Erythroblast (primary cell): ENCODE results near the gene CFAP251.
"Not testable (repeated sequence)": the region's sequence is repeated elsewhere in the genome, so short reads cannot be mapped to it uniquely, and the experiment has no call there.

Source experiments
- DNase-seq, 2 experiments: peaks; one replicate each; lab custom pipeline; 2025; lab: John Stamatoyannopoulos, UW
- GATA1 ChIP-seq: IDR thresholded peaks from 2 replicates; pipeline ENCODE4 v1.6.1; 2011; ENCODE audit warnings: low read depth, mild to moderate bottlenecking, control low read depth, low read length, moderate library complexity
- POLR2A ChIP-seq: IDR thresholded peaks from 2 replicates; pipeline ENCODE4 v1.6.1; 2011; ENCODE audit warnings: mild to moderate bottlenecking, low read length

CFAP251 gene, protein sequence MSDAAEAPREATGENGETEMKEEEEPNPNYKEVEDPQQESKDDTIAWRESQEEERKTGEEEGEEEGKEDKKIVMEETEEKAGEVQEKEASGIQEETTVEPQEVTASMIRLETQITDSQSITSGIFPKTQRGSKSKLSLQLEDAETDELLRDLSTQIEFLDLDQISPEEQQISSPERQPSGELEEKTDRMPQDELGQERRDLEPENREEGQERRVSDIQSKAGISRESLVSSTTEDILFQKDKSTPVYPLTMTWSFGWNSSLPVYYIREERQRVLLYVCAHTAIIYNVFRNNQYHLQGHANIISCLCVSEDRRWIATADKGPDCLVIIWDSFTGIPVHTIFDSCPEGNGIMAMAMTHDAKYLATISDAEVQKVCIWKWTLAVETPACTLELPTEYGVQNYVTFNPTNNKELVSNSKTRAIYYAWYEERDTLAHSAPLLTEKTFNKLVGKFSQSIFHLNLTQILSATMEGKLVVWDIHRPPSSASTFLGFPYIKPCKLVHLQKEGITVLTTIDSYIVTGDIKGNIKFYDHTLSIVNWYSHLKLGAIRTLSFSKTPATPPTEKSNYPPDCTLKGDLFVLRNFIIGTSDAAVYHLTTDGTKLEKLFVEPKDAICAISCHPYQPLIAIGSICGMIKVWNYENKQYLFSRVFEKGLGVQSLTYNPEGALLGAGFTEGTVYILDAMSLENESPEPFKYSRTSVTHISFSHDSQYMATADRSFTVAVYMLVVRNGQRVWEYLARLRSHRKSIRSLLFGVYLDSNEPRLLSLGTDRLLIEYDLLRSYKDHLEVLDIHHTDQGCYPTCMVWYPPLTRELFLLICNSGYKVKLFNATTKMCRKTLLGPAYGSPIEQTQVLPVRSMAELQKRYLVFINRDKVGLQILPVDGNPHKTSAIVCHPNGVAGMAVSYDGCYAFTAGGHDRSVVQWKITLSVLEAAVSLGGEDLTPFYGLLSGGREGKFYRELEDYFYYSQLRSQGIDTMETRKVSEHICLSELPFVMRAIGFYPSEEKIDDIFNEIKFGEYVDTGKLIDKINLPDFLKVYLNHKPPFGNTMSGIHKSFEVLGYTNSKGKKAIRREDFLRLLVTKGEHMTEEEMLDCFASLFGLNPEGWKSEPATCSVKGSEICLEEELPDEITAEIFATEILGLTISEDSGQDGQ

DNA sequence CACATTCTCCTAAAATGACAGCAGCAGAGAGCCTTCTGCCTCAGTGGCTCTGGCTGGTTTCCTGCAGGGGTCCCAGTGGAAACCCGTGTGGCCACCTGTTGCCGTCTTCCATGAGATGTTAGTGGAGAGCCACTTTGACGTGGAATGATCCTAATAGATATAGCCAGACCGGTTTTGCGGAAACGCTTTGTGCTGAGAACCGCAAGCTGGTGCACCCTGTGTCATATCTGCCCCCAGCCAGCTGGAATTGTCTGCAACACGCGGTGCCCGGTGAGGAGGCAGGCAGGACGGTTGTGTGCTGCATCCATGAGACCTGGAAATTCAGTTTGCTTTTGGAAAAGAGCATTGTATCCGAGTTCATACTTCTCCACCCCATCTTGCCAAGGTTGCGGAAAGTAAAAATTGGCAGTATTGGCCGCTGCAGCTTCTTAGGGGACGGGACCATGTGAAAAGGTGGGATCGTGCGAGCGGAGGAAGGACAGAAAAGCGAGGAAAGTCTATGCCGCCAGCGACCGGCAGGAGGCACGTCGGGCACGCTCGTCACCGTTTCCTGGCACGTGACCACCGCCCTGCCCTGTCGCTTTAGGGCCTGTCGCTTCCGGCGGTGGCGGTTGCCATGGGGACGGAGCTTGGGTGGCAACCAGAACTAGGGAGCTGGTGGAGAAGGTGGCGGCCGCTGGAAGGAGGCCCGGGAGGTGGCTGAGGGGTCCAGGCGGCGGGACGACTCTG lies at the start of gene CFAP251:
TSS of gene CFAP251 (plus strand) at position 643 of the 729 bp plus-strand sequence. CDS start 2,714 bp downstream, outside the sequence.
- TF ChIP-seq POLR2A (peak; percentile 46), GATA1 (no peak)
- peak; percentile 96 to 97 for DNase-seq

GRCh38 chr12:121869229-121869628 lies 49.2 kb upstream of the CFAP251 start:
- DNase-seq: not testable (repeated sequence)

DNA sequence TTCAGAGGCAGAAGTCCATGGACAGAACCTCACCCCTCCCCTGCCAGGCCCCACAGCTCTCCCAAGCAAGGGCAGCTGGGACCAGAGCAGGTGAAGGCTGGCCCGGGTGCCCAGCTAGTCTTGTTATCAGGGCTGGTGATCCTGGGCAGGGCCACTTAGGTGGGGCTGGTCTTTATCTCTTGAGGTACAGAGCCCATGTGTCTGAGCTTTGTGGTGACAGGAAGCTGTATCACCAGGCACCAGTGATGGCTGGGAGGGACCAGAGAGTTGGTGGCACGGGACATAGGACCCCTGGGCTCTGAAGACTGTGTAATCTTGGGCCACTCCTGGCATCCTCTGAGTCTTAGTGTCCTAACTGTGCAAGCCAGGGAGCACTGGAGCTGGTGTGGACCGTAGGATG lies 46.9 kb upstream of the CFAP251 start:
- DNase-seq: peak; percentile 93 to 99
- TF ChIP-seq POLR2A (peak; percentile 65), GATA1 (peak; percentile 90)

GRCh38 chr12:121872546-121873215 lies 45.7 kb upstream of the CFAP251 start:
- peak in 1 of 2 experiments; percentile 49 for DNase-seq
- TF ChIP-seq GATA1 (no peak), POLR2A (no peak)

GRCh38 chr12:121873216-121873569 lies 45.2 kb upstream of the CFAP251 start:
- TF ChIP-seq POLR2A: no peak
- no peak for TF ChIP-seq GATA1
- no peak for DNase-seq

- TF ChIP-seq POLR2A (no peak), GATA1 (no peak)
- no peak for DNase-seq
Measured at GRCh38 chr12:121874071-121874470, 44.3 kb upstream of the CFAP251 start.

- DNase-seq: no peak
- TF ChIP-seq GATA1 (no peak), POLR2A (no peak)
Measured at GRCh38 chr12:121875582-121875981, 42.8 kb upstream of the CFAP251 start.

- not testable (repeated sequence) for DNase-seq
Measured at GRCh38 chr12:121876080-121876447, 42.3 kb upstream of the CFAP251 start.

GRCh38 chr12:121883315-121883660 lies 35.1 kb upstream of the CFAP251 start:
- no peak for DNase-seq
- TF ChIP-seq GATA1: no peak
- no peak for TF ChIP-seq POLR2A

DNA sequence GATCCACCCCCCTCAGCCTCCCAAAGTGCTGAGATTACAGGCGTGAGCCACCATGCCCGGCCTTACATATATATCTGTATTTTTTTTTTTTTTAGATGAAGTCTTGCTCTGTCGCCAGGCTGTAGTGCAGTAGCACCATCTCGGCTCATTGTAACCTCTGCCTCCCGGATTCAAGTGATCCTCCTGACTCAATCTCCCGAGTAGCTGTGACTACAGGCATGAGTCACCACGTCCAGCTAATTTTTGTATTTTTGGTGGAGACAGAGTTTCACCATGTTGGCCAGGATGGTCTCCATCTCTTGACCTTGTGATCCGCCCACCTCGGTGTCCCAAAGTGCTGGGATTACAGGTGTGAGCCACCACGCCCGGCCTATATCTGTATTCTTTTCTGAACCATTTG lies 33.3 kb upstream of the CFAP251 start:
- DNase-seq: not testable (repeated sequence)

DNA sequence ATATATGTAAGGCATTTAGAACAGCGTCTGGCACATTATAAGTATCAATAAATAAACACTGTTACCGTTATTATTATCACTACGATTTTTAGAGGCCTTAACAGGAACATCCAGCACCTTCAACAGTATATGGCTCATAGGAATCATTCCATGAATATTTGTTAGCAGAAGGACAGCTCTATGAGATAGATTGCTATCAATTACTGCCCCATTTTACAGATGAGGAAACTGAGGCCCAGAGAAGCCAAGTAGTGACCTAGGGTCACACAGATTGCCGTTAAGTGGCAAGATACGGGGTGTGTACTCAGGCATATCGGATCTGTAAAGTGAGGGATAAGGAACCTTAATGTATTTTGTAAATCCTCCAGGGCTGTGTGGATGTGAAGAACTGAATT lies 30.3 kb upstream of the CFAP251 start:
- no peak for DNase-seq
- TF ChIP-seq POLR2A (no peak), GATA1 (no peak)

DNA sequence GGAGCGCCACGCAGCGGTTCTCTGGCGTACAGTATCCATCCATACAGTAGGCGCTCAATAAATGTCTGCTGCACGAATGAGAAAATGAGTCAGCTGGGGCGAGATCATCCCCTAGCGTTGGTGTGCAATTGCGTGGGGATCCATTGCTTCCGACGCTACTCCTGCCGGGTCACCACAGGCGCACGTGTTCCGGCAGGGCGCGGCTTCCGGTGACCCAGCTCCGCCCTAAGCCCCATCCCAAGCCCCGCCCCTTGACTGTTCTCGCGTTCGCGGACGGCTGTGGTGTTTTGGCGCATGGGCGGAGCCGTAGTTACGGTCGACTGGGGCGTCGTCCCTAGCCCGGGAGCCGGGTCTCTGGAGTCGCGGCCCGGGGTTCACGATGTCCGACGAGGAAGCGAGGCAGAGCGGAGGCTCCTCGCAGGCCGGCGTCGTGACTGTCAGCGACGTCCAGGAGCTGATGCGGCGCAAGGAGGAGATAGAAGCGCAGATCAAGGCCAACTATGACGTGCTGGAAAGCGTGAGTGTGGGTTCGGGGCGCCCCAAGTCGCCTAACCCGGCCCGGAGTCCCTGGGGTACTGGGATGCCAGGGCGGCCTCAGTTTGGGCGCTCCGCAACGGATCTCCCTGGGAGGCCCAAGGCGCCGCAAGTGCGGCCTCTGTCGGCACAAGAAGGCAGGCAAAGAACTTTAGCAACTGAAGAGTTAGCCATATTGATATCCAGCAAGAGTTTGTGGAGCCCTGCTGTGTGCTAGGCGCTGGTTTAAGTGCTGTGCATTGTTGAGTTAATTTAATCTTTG lies 29.7 kb upstream of the CFAP251 start, which contains the start of gene PSMD9:
TSS of gene PSMD9 (plus strand) at position 313 of the 796 bp plus-strand sequence. CDS start at position 380, 67 bp downstream.
- peak; percentile 99 for DNase-seq

GRCh38 chr12:121889274-121889624 lies 29.1 kb upstream of the CFAP251 start:
- no peak for TF ChIP-seq GATA1
- no peak for TF ChIP-seq POLR2A

More for the DNA sequence above, 29.7 kb upstream of the CFAP251 start, which contains the start of gene PSMD9:
- peak; percentile 95 for TF ChIP-seq POLR2A
- no peak for TF ChIP-seq GATA1

GRCh38 chr12:121889661-121890060 lies 28.7 kb upstream of the CFAP251 start:
- peak in 1 of 2 experiments; percentile 58 for DNase-seq

More at GRCh38 chr12:121889274-121889624, 29.1 kb upstream of the CFAP251 start:
- peak in 1 of 2 experiments; percentile 93 for DNase-seq
